Motor neuron (in vitro differentiated cells): ENCODE measurements around the gene TBX3. TPM values are rescaled to one million over a fixed set of nuclear protein-coding genes. Genes with fewer than 3 reads are reported as not detected.

Experiments
- ATAC-seq, 8 experiments: fragments of 200-7000 bp; cut with Tn5 transposase; replicated peaks in 6 of 8; 2 replicates each; pipeline ENCODE4 v1.8.0; 2021; ENCODE audit warnings: mild to moderate bottlenecking in 8 of 8, moderate library complexity in 8 of 8
- H3K27ac ChIP-seq, 2 donors: fragments of 250-450 bp; sonication (Bioruptor Pico); 2 replicates each; pipeline ENCODE4 v1.9.0; 2021; ENCODE audit warnings: antibody characterized with exemption in 2 of 2, mild to moderate bottlenecking in 2 of 2, moderate library complexity in 1 of 2
- H3K4me1 ChIP-seq, 2 donors: fragments of 250-450 bp; sonication (Bioruptor Pico); replicated peaks in 1 of 2; 2 replicates each; pipeline ENCODE4 v1.6.1; 2021; ENCODE audit warnings: antibody characterized with exemption in 2 of 2, mild to moderate bottlenecking in 2 of 2, moderate library complexity in 1 of 2
- H3K4me3 ChIP-seq, 5 donors: fragments of 250-450 bp; sonication (Bioruptor Pico); 2 replicates each; pipeline ENCODE4 v1.9.0; 2021; ENCODE audit warnings: antibody characterized with exemption in 5 of 5, mild to moderate bottlenecking in 5 of 5, moderate library complexity in 4 of 5
- WGBS, 10 experiments: fragments of 450-650 bp; shearing (Covaris generic); methylation state at CpG; one replicate each; pipeline ENCODE4 v1.0.0; 2022; 5-methylcytosine and 5-hydroxymethylcytosine counted together
- in situ Hi-C, 9 experiments: fragments of 400-800 bp; cut with MboI; loops; one replicate each; pipeline ENCODE4 v1.15.0; 2021; ENCODE audit warnings: low sequenced_read_pairs in 9 of 9, low pct_unique_long_range_greater_than_20kb in 2 of 9; ENCODE audit not compliant: unreplicated experiment in 9 of 9
- total RNA-seq, 8 experiments: library from RNA; unstranded; fragments of 300-600 nt; gene quantifications; 2 replicates each; pipeline versions ENCODE4 v1.2.3 to v1.2.4, GENCODE V29; 2022

TBX3 gene
- total RNA-seq, 8 experiments from 2014 or later, result 0.11 to 17.4 (median 2.0) TPM

- Histone ChIP-seq H3K4me1 (no peaks in the 10 kb centered on the region), H3K4me3 (no peak overlapping the region), H3K27ac (no peak overlapping the region)
- ATAC-seq, result no peak
- WGBS, 10 experiments, result 14 to 29% (median 17%) methylated on average over 1 to 2 of the region's 2 CpGs; no CpG with 5 or more reads in 7 of the 10 experiments
- in situ Hi-C loops, result loop anchor here in 3 of 9 experiments (25.0 kb wide), 4 partner anchors 359 to 959 kb away; no protein-coding TSS in a partner anchor
Measured at GRCh38 chr12:114678718-114679117, 5.3 kb downstream of the TBX3 start.

GRCh38 chr12:114678028-114678427, 5.9 kb downstream of the TBX3 start:
- peak in 1 of 8 experiments; percentile 18 for ATAC-seq
- Histone ChIP-seq H3K4me3 (no peak overlapping the region), H3K4me1 (no peaks in the 10 kb centered on the region), H3K27ac (no peak overlapping the region)
- WGBS, 10 experiments, result 13 to 80% (median 28%) methylated on average over 1 to 2 of the region's 2 CpGs; no CpG with 5 or more reads in 4 of the 10 experiments
- in situ Hi-C loops, result loop anchor here in 3 of 9 experiments (25.0 kb wide), 4 partner anchors 359 to 959 kb away; no protein-coding TSS in a partner anchor

GRCh38 chr12:114676142-114676741, 7.7 kb downstream of the TBX3 start:
- Histone ChIP-seq H3K4me1 (no peaks in the 10 kb centered on the region), H3K27ac (no peak overlapping the region), H3K4me3 (no peak overlapping the region)
- in situ Hi-C loops, result loop anchor here in 3 of 9 experiments (25.0 kb wide), 4 partner anchors 361 to 961 kb away; no protein-coding TSS in a partner anchor
- ATAC-seq, result no peak
- 0 to 85% (median 9%) methylated on average over 1 to 5 of the region's 6 CpGs; no CpG with 5 or more reads in 3 of the 10 experiments for WGBS, 10 experiments

GRCh38 chr12:114674251-114675047, 9.5 kb downstream of the TBX3 start:
- H3K27ac ChIP-seq, result no peak overlapping the region
- no peaks in the 10 kb centered on the region for H3K4me1 ChIP-seq
- in situ Hi-C loops, result loop anchor here in 7 of 9 experiments (25.0 kb wide), 6 partner anchors 363 to 1238 kb away; no protein-coding TSS in a partner anchor
- H3K4me3 ChIP-seq, result no peak overlapping the region
- 0 to 100% (median 7%) methylated on average over 2 to 16 of the region's 70 CpGs; no CpG with 5 or more reads in 2 of the 10 experiments for WGBS, 10 experiments
- no peak for ATAC-seq

GRCh38 chr12:114673901-114674250, 10.1 kb downstream of the TBX3 start:
- in situ Hi-C loops, result loop anchor here in 7 of 9 experiments (25.0 kb wide), 3 partner anchors 963 to 1238 kb away; no protein-coding TSS in a partner anchor
- H3K4me3 ChIP-seq, result no peak overlapping the region
- no peaks in the 10 kb centered on the region for H3K4me1 ChIP-seq
- ATAC-seq, result no peak
- no peak overlapping the region for H3K27ac ChIP-seq
- WGBS, 10 experiments, result 4 to 94% (median 37%) methylated on average over 2 to 6 of the region's 12 CpGs; no CpG with 5 or more reads in 1 of the 10 experiments

- 7 to 40% (median 23%) methylated on average over 1 to 7 of the region's 10 CpGs; no CpG with 5 or more reads in 2 of the 10 experiments for WGBS, 10 experiments
- Histone ChIP-seq H3K4me3 (no peak overlapping the region), H3K4me1 (peaks cover 0 to 4% of the 10 kb centered on the region in 2 donors), H3K27ac (no peak overlapping the region)
- ATAC-seq, result peak in 1 of 8 experiments; percentile 8
- in situ Hi-C loops, result loop anchor here in 7 of 9 experiments (25.0 kb wide), 3 partner anchors 964 to 1239 kb away; no protein-coding TSS in a partner anchor
Measured at GRCh38 chr12:114673169-114673833, 10.7 kb downstream of the TBX3 start.

GRCh38 chr12:114672817-114673168, 11.2 kb downstream of the TBX3 start:
- Histone ChIP-seq H3K27ac (no peak overlapping the region), H3K4me3 (no peak overlapping the region), H3K4me1 (peaks cover 0 to 8% of the 10 kb centered on the region in 2 donors)
- no peak for ATAC-seq
- in situ Hi-C loops, result loop anchor here in 7 of 9 experiments (25.0 kb wide), 3 partner anchors 965 to 1240 kb away; no protein-coding TSS in a partner anchor
- 0 to 100% (median 20%) methylated on average over 1 to 3 of the region's 4 CpGs; no CpG with 5 or more reads in 3 of the 10 experiments for whole genome bisulfite sequencing, 10 experiments

- no peak for ATAC-seq
- H3K27ac ChIP-seq, result no peak overlapping the region
- WGBS, 10 experiments, result 0 to 96% (median 3%) methylated on average over 4 to 50 of the region's 61 CpGs; no CpG with 5 or more reads in 3 of the 10 experiments
- no peak overlapping the region for H3K4me3 ChIP-seq
- in situ Hi-C loops, result loop anchor here in 7 of 9 experiments (25.0 kb wide), 3 partner anchors 966 to 1241 kb away; no protein-coding TSS in a partner anchor
- H3K4me1 ChIP-seq, result peaks cover 0 to 8% of the 10 kb centered on the region in 2 donors
Measured at GRCh38 chr12:114671443-114672411, 12.2 kb downstream of the TBX3 start.

- Histone ChIP-seq H3K27ac (no peak overlapping the region), H3K4me3 (no peak overlapping the region), H3K4me1 (peaks cover 0 to 8% of the 10 kb centered on the region in 2 donors)
- in situ Hi-C loops, result loop anchor here in 7 of 9 experiments (25.0 kb wide), 3 partner anchors 966 to 1241 kb away; no protein-coding TSS in a partner anchor
- no peak for ATAC-seq
- WGBS, 10 experiments, result 0 to 83% (median 10%) methylated on average over 2 to 4 of the region's 4 CpGs
Measured at GRCh38 chr12:114671066-114671442, 12.9 kb downstream of the TBX3 start.

- in situ Hi-C loops, result loop anchor here in 7 of 9 experiments (25.0 kb wide), 3 partner anchors 967 to 1242 kb away; no protein-coding TSS in a partner anchor
- no peak overlapping the region for H3K27ac ChIP-seq
- ATAC-seq, result no peak
- no peak overlapping the region for H3K4me3 ChIP-seq
- 0 to 93% (median 2%) methylated on average over 1 to 3 of the region's 3 CpGs for WGBS, 10 experiments
- H3K4me1 ChIP-seq, result peaks cover 0 to 13% of the 10 kb centered on the region in 2 donors
Measured at GRCh38 chr12:114670291-114670980, 13.5 kb downstream of the TBX3 start.
